ENCODE data around the gene COL6A5.

DNA sequence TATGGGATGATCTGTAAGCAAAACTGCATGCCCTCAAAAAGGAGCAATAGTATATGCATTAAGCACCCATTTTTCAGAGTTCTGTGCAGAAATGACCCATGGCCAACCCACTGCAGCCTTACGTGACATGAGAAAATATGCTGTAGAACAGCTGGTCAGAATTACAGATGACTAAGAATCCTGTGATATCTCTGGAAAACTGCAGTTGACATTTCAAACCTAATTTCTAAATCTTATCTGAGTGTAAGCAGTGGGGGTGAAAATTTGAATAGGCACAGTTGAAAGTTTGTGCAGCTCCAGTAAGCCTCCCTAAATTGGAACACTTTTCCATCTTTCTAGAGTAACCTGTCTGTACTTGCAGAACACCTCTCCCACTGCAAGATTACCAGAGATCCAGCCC, 142.8 kb downstream of the COL6A5 start:
- TF ChIP-seq CTCF (conservative IDR thresholded peaks at IDR 0.05 in 1 of 2, IDR thresholded peaks at IDR 0.05 in 1 of 2; ENCODE audit: low read depth in 1 of 2, low read length in 2 of 2) (no peak), EZH2 (IDR thresholded peaks at IDR 0.05; ENCODE audit: low read length, missing control alignments) (no peak)
